GM18907 (cell line): Measurements from ENCODE around the gene SAFB2.

Experiments
- ATAC-seq: cut with Tn5 transposase; IDR thresholded peaks from one replicate; pipeline ENCODE4 v1.9.1; 2021; ENCODE audit warnings: mild to moderate bottlenecking, moderate library complexity; ENCODE audit not compliant: unreplicated experiment

Gene SAFB2

GRCh38 chr19:5553892-5554291, 68.7 kb downstream of the SAFB2 start:
- no peak for ATAC-seq

DNA sequence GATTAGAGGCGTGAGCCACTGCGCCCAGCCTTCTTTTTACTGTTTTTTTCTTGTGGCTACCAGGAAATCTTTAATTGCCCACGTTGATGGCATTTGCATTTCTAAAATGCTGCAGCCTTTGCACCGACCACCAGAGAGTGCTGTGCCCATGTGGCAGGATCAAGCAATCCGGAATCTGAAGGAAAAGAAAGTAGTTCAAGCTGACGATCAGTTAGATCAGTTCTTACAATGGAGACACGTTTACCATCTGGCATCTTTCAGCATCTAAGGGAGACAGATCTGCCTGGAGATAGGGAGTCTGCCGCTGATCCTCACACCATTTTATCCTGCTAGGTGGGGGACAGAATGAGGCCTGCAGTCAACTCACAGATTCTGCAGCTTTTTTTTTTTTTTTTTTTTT, 74.7 kb downstream of the SAFB2 start:
- ATAC-seq, result no peak

DNA sequence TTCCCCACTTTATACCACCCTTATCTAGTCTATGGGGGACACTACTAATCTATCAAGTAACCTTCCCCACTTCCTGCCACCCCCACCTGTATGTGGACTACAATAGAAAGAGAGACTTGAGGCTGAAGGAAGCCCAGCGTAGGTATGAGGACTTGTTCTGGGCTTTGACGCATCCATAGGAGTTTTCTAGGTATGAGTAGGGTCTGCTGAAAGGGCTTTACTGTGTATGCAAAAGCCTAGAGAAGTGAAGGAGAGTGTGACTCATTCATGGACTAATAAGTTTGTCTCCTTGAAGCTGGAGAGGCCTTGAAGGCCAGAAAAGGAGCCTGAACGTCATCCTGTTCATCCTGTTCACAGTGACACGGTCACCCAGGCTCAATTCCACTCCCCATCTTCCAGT, 76.6 kb downstream of the SAFB2 start:
- ATAC-seq, result no peak

DNA sequence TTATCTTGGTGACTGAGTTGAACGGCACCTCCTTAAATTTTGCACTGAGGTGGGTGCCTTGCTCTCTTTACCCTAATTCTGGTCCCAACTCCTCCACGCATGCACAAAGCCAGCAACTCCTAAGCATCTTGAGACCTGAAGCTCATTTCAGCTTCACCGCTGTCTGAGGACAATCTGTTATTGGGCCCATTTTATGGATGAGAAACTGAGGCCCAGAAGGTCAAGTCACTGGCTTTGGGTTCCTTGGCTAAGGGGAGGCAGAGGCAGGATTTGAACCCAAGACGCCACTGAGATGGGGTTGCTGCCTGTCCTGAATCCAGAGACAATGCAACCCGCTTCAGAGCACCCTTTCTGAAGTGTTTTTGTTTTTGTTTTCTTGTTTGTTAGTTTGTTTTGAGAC, 77.5 kb downstream of the SAFB2 start:
- ATAC-seq, result no peak

GRCh38 chr19:5542665-5543064, 79.9 kb downstream of the SAFB2 start:
- no peak for ATAC-seq

DNA sequence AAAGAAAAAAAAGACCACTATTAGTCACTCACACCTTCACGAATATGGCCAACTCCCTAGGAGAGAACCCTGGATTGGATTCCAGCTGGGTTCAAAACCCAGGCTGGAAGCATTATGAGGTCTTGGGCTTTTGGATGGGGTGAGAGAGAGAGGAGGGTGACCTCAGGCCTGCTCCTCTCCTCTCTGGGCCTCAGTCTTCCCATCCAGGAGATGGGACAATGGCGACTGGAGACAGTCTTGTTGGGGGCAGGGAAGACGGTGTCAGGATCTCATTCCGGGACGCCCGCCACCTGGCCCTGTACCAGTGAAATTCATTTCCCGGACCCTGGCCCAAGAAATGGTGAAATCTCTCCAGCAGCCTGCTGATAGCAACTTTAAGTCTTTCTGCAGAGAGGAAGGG, 81.1 kb downstream of the SAFB2 start:
- no peak for ATAC-seq

- ATAC-seq, result no peak
These were observed 82.4 kb downstream of the SAFB2 start for GRCh38 chr19:5540208-5540607.

- ATAC-seq, result no peak
These were observed 84.7 kb downstream of the SAFB2 start for GRCh38 chr19:5537870-5538269.
